K562 (cell line): ENCODE results near the gene PHOSPHO1. TPM values are rescaled to one million over a fixed set of nuclear protein-coding genes. Genes with fewer than 3 reads are reported as not detected.

ENCODE experiments used
- CBX8 ChIP-seq: fragments of 200-600 bp; sonication (generic); IDR thresholded peaks from 2 replicates; pipeline ENCODE4 v1.6.1; 2012; ENCODE audit warnings: borderline replicate concordance, mixed run types, low read depth, mild to moderate bottlenecking, moderate library complexity, mixed read lengths, low read length, control low read depth, inconsistent platforms; ENCODE audit not compliant: poor library complexity, severe bottlenecking; ENCODE audit errors: extremely low read depth
- CCNT2 ChIP-seq: IDR thresholded peaks from 2 replicates; pipeline ENCODE4 v1.6.1; 2011; ENCODE audit warnings: borderline replicate concordance, low read depth, mild to moderate bottlenecking, moderate library complexity, mixed read lengths, low read length; ENCODE audit not compliant: insufficient read length; ENCODE audit errors: extremely low read depth
- EP300 ChIP-seq: IDR thresholded peaks from 2 replicates; pipeline ENCODE4 v1.6.1; 2012; ENCODE audit warnings: low read length, improper control_type of control experiment
- FIP1L1 ChIP-seq: fragments of 200-400 bp; formaldehyde crosslinking; IDR thresholded peaks from 2 replicates; pipeline ENCODE4 v1.6.1; 2018; ENCODE audit warnings: mild to moderate bottlenecking, low read depth, low read length; ENCODE audit not compliant: poor library complexity, severe bottlenecking
- HDGF ChIP-seq: fragments of 450-650 bp; IDR thresholded peaks from 2 replicates; pipeline ENCODE4 v1.6.1; 2016
- HNRNPUL1 ChIP-seq: fragments of 200-400 bp; formaldehyde crosslinking; IDR thresholded peaks from 2 replicates; pipeline ENCODE4 v1.6.1; 2017; ENCODE audit warnings: low read length
- NR2F6 ChIP-seq: fragments of 450-650 bp; formaldehyde crosslinking; IDR thresholded peaks from 2 replicates; pipeline ENCODE4 v1.4.0; 2020; ENCODE audit warnings: mild to moderate bottlenecking
- POLR2G ChIP-seq: fragments of 200-400 bp; formaldehyde crosslinking; IDR thresholded peaks from 2 replicates; pipeline ENCODE4 v1.6.1; 2017; ENCODE audit warnings: low read depth, mild to moderate bottlenecking, antibody characterized with exemption, low read length, moderate library complexity
- RBM15 ChIP-seq: fragments of 200-400 bp; formaldehyde crosslinking; IDR thresholded peaks from 2 replicates; pipeline ENCODE4 v1.6.1; 2018; ENCODE audit warnings: mild to moderate bottlenecking, low read length, moderate library complexity; ENCODE audit not compliant: insufficient read depth
- SRSF7 ChIP-seq: fragments of 200-400 bp; formaldehyde crosslinking; optimal IDR thresholded peaks from 2 replicates; pipeline ENCODE3; 2017; ENCODE audit warnings: mild to moderate bottlenecking, low read depth, low read length
- TAF7 ChIP-seq: fragments of 450-650 bp; IDR thresholded peaks from 2 replicates; pipeline ENCODE4 v1.6.1; 2016; ENCODE audit warnings: missing genetic modification characterization, missing compliant biosample characterization
- TEAD1 ChIP-seq, 2 experiments: fragments of 450-650 bp in 1 of 2; sonication (generic) in 1 of 2; formaldehyde crosslinking; IDR thresholded peaks; 2 replicates each; pipeline versions ENCODE4 v1.4.0 to v1.8.0; 2020 to 2022; ENCODE audit warnings: mild to moderate bottlenecking in 2 of 2, missing genetic modification reagents in 1 of 2
- ZFX ChIP-seq: sonication (generic); formaldehyde crosslinking; IDR thresholded peaks from 2 replicates; pipeline ENCODE4 v1.8.0; 2022; ENCODE audit warnings: mild to moderate bottlenecking, missing genetic modification reagents, moderate library complexity
- polyA plus RNA-seq, 8 experiments: library from polyadenylated mRNA; depleted of rRNA in 4 of 8; stranded (reverse) in 5 of 8; unstranded in 3 of 8; fragments of >200 nt; fragmentation: Nextera tagmentation in 2 of 8; fragmentation: Illumina TruSeq in 1 of 8; extraction: Ambion mirVana in 2 of 8; extraction: Trizol in 1 of 8; gene quantifications; 2 replicates each; pipeline versions ENCODE4 v1.2.1 to v1.2.3, GENCODE V29; 2011 to 2014; ENCODE audit warnings: inconsistent platforms in 1 of 8, missing spikeins in 1 of 8
- total RNA-seq, 7 experiments: library from RNA; depleted of rRNA in 6 of 7; stranded (reverse); fragments of >200 nt in 6 of 7; fragmentation: Illumina TruSeq in 2 of 7; extraction: Trizol in 2 of 7; gene quantifications; 2 replicates each; pipeline versions ENCODE4 v1.2.1 to v1.2.3, GENCODE V29; 2011 to 2021; ENCODE audit warnings: low replicate concordance in 1 of 7
- TF ChIP-seq, protein P1 (sequence below): sonication (generic); formaldehyde crosslinking; IDR thresholded peaks from 2 replicates; pipeline ENCODE4 v1.8.1; 2023; ENCODE audit warnings: missing genetic modification reagents, mild to moderate bottlenecking, borderline replicate concordance
- TF ChIP-seq, protein P2 (sequence below): fragments of 450-650 bp; conservative IDR thresholded peaks from 2 replicates; pipeline ENCODE4 v1.6.1; 2016; ENCODE audit warnings: missing genetic modification characterization, low read depth, mild to moderate bottlenecking, missing compliant biosample characterization, moderate library complexity
- TF ChIP-seq, protein P3 (sequence below), 2 experiments: fragments of 450-650 bp in 1 of 2; sonication (generic) in 1 of 2; formaldehyde crosslinking in 1 of 2; IDR thresholded peaks in 1 of 2; conservative IDR thresholded peaks in 1 of 2; 2 replicates each; pipeline versions ENCODE4 v1.6.1 to v1.8.1; 2016 to 2023; ENCODE audit warnings: mild to moderate bottlenecking in 2 of 2, moderate library complexity in 2 of 2, inconsistent platforms in 1 of 2, missing genetic modification reagents in 1 of 2
- TF ChIP-seq, protein P4 (sequence below): sonication (generic); formaldehyde crosslinking; IDR thresholded peaks from 2 replicates; pipeline ENCODE4 v1.8.1; 2023; ENCODE audit warnings: mild to moderate bottlenecking, missing genetic modification reagents

Gene PHOSPHO1
- total and polyA plus RNA-seq, 9 of the 15 experiments (the other 6 are each of a cell fraction or from before 2014, with no cell fraction given), result 0.06 to 0.07 TPM; not detected in 7

DNA sequence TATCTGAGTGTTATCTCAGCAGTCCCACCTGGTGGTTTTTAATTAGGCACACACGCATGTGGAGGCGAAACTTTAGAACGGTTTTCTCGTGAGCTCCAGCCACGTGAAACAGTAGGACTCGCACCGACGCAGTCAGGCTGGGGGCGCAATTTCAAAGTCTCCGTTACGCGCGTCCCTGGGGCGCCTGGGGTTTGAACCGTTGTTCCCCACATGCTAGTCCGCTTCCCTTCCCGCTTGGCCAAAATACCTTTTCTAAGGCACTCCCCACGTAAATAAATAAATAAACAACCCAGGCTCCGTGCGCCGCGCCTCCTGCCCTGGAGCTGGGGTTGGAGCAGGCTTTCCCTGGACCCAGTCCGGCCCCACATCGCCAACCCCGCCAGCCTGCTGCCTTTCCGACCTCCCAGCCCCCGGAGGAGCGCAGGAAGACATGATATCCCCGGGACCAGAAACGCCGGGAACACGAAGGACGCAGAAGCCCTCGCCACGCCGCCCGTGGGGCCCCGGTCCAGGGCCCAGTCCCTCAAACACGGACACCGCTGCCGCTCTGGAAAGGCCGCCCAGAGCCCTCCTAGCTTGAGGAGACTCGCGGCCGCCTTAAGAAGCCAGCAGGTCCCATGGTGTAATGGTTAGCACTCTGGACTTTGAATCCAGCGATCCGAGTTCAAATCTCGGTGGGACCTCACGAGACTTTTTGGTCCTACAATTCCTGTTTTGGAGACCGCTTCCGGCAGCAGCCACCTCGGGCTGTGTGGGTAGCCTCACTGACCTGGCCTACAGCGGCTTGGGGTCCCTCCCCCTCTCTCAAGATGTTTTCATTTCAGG lies 38.5 kb downstream of the PHOSPHO1 start (continued):
- TF ChIP-seq, protein P1, sequence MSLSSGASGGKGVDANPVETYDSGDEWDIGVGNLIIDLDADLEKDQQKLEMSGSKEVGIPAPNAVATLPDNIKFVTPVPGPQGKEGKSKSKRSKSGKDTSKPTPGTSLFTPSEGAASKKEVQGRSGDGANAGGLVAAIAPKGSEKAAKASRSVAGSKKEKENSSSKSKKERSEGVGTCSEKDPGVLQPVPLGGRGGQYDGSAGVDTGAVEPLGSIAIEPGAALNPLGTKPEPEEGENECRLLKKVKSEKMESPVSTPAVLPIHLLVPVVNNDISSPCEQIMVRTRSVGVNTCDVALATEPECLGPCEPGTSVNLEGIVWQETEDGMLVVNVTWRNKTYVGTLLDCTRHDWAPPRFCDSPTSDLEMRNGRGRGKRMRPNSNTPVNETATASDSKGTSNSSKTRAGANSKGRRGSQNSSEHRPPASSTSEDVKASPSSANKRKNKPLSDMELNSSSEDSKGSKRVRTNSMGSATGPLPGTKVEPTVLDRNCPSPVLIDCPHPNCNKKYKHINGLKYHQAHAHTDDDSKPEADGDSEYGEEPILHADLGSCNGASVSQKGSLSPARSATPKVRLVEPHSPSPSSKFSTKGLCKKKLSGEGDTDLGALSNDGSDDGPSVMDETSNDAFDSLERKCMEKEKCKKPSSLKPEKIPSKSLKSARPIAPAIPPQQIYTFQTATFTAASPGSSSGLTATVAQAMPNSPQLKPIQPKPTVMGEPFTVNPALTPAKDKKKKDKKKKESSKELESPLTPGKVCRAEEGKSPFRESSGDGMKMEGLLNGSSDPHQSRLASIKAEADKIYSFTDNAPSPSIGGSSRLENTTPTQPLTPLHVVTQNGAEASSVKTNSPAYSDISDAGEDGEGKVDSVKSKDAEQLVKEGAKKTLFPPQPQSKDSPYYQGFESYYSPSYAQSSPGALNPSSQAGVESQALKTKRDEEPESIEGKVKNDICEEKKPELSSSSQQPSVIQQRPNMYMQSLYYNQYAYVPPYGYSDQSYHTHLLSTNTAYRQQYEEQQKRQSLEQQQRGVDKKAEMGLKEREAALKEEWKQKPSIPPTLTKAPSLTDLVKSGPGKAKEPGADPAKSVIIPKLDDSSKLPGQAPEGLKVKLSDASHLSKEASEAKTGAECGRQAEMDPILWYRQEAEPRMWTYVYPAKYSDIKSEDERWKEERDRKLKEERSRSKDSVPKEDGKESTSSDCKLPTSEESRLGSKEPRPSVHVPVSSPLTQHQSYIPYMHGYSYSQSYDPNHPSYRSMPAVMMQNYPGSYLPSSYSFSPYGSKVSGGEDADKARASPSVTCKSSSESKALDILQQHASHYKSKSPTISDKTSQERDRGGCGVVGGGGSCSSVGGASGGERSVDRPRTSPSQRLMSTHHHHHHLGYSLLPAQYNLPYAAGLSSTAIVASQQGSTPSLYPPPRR (CRISPR knock-in tag), result no peak; the same call in none of the 2 replicates
- TF ChIP-seq EP300 (peak; percentile 69), POLR2G (peak; percentile 86), SRSF7 (no peak), FIP1L1 (peak; percentile 88), CCNT2 (peak; percentile 21), CBX8 (no peak), NR2F6 (CRISPR knock-in tag) (no peak), HDGF (no peak), HNRNPUL1 (peak; percentile 88), RBM15 (no peak), TAF7 (no peak), TEAD1 (CRISPR knock-in tag; IDR thresholded peaks at IDR 0.05) (peak in 1 of 2 experiments; percentile 71; a peak in 2 of 4 replicates), ZFX (CRISPR knock-in tag) (peak; percentile 91)
- TF ChIP-seq, protein P2, sequence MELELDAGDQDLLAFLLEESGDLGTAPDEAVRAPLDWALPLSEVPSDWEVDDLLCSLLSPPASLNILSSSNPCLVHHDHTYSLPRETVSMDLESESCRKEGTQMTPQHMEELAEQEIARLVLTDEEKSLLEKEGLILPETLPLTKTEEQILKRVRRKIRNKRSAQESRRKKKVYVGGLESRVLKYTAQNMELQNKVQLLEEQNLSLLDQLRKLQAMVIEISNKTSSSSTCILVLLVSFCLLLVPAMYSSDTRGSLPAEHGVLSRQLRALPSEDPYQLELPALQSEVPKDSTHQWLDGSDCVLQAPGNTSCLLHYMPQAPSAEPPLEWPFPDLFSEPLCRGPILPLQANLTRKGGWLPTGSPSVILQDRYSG (tag), result no peak; the same call in 1 of the 2 replicates
- TF ChIP-seq, protein P3, sequence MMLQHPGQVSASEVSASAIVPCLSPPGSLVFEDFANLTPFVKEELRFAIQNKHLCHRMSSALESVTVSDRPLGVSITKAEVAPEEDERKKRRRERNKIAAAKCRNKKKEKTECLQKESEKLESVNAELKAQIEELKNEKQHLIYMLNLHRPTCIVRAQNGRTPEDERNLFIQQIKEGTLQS (IDR thresholded peaks at IDR 0.05), result no peak
- TF ChIP-seq, protein P3 (CRISPR knock-in tag; conservative IDR thresholded peaks at IDR 0.05), result peak; percentile 51; the same call in 1 of the 2 replicates
- TF ChIP-seq, protein P4, sequence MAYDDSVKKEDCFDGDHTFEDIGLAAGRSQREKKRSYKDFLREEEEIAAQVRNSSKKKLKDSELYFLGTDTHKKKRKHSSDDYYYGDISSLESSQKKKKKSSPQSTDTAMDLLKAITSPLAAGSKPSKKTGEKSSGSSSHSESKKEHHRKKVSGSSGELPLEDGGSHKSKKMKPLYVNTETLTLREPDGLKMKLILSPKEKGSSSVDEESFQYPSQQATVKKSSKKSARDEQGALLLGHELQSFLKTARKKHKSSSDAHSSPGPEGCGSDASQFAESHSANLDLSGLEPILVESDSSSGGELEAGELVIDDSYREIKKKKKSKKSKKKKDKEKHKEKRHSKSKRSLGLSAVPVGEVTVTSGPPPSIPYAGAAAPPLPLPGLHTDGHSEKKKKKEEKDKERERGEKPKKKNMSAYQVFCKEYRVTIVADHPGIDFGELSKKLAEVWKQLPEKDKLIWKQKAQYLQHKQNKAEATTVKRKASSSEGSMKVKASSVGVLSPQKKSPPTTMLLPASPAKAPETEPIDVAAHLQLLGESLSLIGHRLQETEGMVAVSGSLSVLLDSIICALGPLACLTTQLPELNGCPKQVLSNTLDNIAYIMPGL, result peak; percentile 97
